Suppressor macrophage treated with lipopolysaccharide for 1 hour (primary cell): ENCODE measurements around the gene CPNE5.

Source experiments
- DNase-seq, 3 donors: peaks; one replicate each; pipeline ENCODE4 v3.0.0-alpha.2; 2020 to 2022

Gene CPNE5

GRCh38 chr6:36856277-36856676, 17.0 kb upstream of the CPNE5 start:
- no peak for DNase-seq

GRCh38 chr6:36855750-36856149, 16.5 kb upstream of the CPNE5 start:
- DNase-seq: no peak

- peak; percentile 86 to 96 (median 96) for DNase-seq
Measured at GRCh38 chr6:36853325-36853724, 14.1 kb upstream of the CPNE5 start.

DNA sequence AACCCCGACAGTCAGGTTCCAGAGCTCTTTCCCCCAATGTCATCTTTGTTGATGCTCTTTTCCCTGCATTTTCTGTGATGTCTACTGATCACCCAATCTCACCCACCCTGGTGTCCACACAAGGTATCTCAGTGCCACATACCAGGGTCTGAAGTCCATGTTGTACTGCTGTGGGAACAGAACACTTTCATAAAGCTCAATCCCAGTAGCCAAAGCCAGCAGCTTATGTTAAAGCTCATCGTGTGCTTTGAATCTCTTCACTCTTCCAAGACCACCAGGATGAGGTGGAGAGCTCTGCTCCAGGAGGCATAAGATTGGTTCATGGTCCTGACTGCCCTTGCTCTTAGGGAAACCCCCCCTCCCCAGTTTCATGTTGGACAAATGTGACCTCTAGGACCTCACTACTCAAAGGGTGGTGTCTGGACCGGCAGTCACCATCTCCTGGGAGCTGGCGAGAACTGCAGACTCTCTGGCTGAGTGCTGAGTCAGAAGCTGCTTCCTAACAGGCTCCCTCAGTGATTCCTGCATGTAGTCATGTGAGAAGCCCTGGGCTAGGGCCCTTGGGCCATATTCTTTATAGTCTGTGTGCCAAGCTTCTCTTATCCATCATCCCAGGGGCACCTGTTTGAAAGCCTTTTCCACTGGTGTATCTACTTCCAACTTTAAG, 13.4 kb upstream of the CPNE5 start:
- DNase-seq: peak; percentile 53 to 68 (median 58)

DNA sequence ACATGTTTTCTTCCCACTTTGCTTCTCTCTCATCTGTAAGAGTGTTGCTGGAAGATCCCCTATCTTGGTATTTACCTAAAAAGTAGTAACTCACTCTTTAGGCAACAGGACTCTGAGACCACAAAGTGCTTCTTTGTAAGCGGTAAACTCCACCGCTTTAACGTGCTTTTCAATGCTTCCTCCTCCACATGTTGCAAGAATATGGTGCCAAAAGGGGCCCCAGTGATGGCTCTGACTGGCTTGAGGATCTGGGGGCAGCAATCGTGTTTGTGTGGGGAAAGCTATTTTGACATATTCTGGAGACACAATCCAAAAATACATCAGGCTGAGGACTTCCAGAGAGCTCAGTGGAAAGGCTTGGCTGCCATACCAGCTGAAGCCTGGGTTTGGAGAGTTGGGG, 12.4 kb upstream of the CPNE5 start:
- no peak for DNase-seq

GRCh38 chr6:36851149-36851614, 11.9 kb upstream of the CPNE5 start:
- DNase-seq: peak; percentile 73 to 89 (median 82)

DNA sequence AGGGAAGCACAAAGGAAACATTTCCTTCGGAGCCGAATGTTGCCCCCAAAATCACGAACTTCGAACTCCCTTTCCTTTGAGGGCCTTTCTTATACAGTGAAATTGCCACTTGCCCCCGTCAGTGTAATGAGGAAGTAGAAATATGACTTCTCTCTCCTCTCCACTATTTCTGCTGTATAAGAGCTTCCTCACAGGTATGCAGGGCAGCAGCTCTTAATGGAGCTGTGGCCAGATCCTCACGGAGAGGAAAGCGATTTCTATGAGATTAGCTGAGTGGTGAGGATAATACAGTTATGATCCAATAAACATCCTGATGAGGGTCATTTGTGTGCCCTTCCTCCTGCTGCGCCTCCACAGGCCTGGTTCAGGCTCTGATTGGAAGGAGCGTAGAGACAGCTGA, 10.8 kb upstream of the CPNE5 start:
- peak in 1 of 3 donors; percentile 26 for DNase-seq

DNA sequence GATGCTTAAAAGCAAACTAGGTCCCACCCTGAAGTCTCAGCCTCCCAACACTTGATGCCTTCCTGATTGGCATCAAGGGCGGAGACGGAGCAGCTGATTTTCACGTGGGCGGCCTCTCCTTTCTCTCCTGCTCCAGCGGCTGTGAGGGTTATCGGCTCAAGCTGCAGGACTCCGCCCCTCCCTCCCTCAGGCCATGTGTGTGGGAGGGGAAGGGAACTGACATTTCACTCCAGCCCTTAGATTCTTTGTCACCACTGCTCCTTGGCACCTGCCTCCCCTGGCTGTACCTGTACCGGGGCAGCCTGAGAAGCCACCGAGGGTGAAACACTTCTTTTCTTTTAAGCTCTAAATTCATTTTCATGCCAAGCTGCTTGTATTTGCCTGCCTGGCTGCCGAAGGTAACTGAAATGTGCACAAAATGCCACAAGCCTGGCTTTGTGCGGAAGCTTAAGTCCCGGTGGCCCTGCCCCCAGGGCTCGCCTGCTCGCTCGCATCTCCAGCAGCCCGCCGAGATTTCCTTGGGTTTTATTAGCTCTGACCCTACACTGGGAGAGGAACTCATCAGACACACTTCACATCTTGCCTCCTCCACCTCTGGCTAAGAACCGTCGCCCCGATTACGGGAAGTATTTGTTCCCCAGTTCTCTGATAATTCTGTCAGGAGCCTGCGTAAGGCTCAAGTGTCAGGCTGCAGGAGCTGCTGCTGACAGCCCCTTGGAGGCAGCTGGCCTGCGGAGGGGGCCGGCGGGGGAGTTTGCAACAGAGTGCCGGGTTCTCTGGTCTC, 9.6 kb upstream of the CPNE5 start:
- DNase-seq: peak; percentile 66 to 80 (median 68)

DNA sequence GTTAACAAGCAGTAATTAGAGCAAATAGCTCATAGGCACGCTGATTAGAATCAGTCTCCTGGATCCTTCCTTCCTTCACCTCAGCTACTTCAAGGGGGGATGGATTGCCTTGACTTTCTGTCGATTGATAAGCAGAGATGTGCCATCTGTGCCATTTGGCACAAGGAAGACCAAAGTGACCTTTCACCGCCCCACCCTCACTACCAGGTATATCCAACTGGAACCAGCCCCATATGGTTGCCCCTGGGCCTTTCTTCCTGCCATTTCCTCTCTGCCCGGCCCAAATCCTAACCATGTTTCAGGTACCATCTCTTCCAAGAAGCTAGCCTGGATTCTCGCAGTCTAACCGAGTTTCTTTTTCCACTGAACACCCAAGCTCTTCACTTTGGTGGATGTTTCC, 8.7 kb upstream of the CPNE5 start:
- DNase-seq: no peak

GRCh38 chr6:36847152-36847551, 7.9 kb upstream of the CPNE5 start:
- DNase-seq: no peak

GRCh38 chr6:36845233-36845632, 6.0 kb upstream of the CPNE5 start:
- no peak for DNase-seq

DNA sequence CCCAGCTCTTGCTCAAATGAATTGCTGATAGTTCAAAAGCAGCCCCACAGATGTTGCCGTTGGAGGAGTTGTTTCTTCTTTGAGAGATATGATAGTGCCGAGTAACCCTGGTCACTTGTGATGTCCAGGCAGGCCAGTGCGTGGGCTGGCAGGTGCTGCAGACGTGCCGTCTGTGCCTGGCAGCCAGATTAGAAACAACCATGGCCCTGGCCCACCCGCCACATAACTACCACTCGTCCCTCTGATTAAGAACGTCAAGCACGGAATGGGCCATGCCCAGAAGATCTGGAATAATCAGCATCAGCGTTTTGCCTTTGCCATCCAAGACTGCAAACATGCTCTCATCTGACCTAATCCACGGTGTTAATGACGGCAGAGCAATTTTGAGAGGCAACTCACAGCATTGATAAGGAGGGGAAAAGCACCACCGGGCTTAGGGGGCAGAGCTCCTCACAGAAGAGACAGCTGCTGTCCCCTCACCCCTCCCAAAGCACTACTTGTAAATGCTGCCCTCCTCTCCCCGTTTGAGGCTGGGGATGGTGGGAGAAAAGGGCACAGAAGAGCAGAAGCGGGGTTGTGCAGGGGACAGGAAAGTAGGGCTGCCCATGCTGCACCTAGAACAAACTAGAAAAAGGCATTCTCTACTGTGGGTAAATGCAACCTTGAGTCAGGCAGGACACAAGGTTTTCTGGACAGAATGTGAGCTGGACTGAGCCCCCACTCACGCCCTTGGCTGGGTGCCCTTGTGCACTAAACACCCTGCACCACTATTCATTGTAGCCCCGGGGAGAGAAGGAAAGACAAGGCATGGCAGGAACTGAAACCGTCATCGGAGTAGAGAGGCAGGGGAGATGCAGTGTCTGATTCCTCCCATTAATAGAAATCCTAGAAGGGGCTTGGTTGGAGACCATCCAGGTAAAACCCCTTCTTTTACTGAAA, 5.3 kb upstream of the CPNE5 start:
- no peak for DNase-seq

DNA sequence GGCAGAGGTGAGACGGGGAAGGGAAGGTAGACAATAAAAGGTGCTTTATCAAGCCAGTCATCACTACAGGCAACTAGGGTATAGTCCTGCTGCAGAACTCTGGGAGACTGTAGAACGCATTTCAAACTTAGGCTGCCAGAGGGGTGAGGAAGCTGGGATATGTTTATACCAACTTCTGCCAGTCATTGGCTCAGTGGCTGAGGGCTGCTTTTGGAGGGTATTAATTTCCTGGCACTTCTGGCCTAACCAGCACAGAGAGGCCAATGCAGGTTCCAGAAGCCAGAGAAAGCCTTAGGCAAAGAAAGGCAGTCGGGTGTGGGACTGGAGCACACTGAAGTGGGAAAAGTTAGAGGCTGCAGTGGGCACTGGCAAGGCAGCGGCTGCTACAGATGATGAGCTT, 3.9 kb upstream of the CPNE5 start:
- DNase-seq: no peak

DNA sequence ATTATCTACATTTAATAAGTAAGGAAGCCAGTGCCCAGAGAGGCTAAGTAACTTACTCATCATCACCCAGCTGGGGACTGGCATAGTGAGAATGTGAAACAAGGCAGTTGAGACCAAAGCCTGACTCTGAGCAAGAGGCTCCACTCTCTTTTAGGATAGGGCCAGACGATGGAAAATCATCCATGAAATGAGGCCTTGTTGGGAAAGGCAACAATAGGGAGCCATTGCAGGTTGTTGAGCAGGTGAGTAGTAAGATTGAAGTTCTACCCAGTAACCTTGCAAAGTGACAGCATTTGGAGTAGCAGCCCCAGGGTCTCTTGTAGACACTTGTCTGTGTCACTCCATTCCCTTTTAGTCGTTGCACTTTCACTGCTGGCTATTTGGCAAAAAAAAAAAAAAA, 2.5 kb upstream of the CPNE5 start:
- no peak for DNase-seq

DNA sequence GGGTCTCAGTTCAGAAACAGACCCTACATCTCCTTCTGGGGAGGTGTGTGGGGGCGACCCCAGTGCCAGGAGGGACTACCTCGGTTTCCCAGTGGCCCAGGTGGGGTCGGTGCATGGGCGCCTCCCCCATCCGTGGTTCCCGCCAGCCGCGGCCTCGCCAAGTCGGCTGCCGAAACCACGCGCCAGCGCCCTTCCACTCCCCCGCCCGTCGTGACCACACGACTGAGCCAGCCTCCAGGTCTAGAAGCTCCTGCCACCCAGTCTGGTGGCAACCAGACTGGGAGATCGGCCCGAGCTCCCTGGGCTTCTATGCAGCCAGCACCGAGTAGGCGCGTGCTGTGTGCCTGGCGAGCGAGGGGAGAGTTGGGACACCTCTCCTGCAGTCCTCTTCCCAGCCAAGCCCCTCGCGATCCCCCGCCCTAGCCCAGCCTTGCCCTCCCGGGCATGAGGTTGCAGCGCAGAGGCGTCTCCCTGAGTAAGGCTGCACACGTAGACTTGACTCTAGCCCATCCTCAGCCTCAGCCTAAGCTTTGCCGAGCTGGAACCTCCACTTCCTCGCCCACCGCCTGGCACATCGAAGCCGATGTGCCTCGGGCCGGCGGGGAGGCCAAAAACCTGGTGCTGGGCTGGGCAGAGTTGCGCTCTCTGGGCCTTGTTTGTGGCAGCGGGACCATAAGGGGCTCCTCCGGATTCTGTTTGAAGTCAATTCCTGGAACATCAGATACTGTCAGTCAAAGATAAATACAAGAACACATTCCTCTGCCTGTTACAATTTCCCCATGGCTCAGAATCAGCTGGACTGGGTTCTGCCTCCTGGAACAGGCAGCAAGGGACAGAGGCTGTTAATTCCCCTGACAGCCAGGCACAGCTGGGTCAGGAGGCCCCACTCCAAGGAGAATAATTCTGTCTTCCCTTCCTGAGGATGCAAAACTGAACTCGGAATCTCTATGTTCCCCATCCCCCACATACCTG, 1.5 kb upstream of the CPNE5 start:
- DNase-seq: no peak

DNA sequence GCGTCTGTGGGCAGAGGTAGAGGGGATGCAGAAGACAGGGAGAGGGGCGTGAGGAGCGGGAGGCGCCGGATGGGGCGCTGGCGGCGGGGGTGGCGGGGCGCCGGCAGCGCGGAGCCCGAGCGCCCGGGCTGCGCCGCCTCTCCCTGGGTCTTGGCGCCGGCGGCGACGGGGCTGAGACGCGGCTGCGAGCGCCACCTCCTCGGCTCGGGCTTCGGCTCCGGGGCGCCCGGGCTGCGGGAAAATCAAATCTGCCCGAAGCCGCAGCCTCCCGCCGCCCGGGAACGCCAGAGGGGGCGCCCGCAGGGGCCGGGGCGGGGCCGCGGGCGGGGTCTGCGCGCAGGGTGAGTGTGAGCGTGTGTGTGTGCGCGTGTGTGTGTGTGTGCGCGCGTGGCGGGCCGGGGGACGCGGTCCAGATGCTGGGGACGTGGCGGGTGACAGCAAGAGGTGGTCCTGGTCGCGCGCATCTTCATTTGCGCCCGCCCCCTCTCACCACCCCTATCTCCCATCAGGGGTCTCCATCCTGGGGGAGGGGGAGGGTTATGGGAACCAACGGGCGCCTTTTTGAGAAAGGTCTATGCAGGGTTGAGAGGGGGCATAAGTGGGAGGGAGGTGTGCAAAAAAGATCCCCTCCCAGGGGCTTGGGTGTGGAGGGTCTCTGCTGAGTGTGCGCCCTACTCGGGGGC, 646 bp upstream of the CPNE5 start:
- DNase-seq: peak; percentile 42 to 79 (median 56)

DNA sequence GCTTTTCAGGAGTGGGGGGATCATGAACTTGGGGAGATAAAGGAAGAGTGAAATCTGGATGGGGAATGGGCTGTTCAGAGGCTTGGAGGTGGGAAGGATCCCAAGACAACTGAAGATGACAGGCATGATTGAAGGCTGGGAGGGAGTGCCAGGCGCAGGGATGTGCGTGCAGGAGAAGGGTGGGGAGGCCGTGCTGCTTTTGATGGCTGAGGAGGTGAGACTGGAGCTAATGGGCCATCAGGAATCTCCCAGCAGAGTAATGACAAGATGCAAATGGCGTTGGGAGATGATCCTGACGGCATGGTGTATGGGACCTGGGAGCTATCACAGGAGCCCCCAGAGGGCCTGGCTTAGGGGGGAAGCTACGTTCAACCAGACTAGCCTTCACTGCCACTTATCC, 1.6 kb downstream of the CPNE5 start:
- no peak for DNase-seq

DNA sequence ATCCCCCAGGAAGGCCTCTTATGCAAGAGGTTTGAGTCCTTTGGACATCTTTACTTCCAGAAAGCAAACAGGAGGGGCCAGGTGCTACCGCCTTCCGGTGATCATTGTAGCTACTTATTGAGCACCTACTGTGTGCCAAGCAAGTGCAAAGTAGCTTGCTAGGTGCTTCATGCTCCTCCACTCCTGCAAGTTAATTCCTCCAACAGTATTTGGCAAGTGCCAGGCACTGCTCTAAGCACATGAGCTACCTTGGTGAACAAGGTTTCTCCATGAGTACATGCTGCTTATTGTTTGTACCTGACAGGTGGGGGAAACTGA, 2.3 kb downstream of the CPNE5 start:
- DNase-seq: no peak

DNA sequence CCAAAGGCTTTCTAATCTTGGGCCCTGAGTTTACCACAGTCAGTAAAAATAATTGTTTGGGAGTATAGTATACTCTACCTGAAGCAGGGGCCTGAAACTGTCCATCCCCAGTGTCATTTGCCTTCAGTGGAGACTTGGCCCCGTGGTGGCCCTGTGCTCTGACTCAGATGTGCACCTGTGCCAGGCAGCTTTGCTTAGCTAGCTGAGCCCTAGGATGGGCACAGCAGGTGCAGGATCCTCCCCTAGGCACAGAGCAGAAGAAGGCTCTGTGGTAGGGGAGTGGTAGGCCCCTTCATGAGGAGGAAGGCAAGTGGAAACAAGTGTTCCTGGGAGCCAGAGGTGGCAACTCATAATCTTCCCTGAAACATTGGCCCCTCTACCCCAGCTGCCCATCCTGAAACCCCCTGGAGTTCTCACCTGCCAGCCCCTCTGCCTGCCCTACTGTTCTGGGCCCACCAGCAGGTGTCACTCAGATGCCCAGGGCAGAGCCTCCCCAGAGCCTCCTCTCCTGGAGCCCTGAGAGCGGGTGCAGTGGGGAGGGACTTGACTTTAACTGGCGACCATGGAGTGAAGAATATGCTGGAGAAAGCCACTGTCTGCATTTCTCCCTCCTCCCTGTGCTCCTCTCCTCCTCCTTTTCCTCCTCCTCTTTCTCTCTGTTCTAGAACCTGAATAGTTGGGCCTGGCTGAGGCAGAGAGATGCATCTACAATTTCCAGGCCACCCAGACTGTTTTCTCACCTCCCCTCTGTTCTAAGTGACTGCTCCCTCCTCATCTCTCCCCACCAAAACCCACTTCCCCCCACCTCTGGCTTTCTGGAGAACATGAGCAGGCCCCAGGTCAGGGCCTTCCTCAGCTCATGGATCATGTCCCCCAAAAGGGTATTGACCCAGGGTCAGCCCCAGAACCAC, 2.9 kb downstream of the CPNE5 start:
- DNase-seq: no peak

DNA sequence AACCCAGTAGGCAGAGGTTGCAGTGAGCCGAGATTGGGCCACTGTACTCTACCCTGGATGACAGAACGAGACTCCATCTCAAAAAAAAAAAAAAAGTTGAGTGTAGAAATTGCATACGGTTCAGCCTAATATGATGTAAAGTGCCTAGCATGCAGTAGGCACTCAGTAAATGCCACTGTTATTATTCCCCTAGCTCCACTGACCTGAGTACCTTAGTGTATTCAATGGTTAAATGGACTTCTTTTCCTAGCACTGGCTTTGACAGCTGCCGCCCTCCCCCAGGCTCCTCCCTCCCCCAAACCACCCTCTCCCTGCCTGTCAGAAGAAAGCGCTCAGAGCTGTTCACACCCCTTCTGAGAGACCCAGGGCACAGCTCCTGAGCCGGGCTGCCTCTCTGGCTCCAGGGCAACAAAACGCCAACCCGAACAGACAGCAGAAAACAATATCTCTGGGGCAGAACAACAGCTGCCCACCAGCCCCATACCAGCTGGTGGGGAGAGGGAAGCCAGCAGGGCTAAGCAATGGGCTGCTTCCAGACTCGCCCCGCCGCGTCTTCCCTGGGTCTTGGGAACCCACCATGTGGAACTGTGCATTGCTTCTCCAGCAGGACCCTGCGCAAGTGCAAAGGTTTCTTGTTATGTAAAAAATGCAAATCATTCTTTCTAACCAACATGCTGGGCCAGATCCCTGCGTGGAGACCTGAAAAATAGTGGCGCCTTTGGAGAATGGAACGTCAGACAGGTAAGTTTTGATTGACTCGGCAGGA, 4.5 kb downstream of the CPNE5 start:
- no peak for DNase-seq
